Endodermal cell (in vitro differentiated cells): ENCODE data around the gene ANKS1B. TPM values are rescaled to one million over a fixed set of nuclear protein-coding genes. Genes with fewer than 3 reads are reported as not detected.

Experiments
- DNase-seq: peaks from one replicate; pipeline ENCODE4 v3.0.0-alpha.2; 2017
- H3K27ac ChIP-seq: 2 replicates; pipeline ENCODE4 v1.5.1; 2013; ENCODE audit warnings: mild to moderate bottlenecking, low read depth, low read length, moderate library complexity
- H3K27me3 ChIP-seq: 2 replicates; pipeline ENCODE4 v1.6.1; 2013; ENCODE audit warnings: mild to moderate bottlenecking, low read length, moderate library complexity; ENCODE audit not compliant: insufficient read depth, control insufficient read depth, poor library complexity, severe bottlenecking
- H3K36me3 ChIP-seq: 2 replicates; pipeline ENCODE4 v1.7.0; 2013; ENCODE audit warnings: mild to moderate bottlenecking, low read length, moderate library complexity; ENCODE audit not compliant: control insufficient read depth, insufficient read depth
- H3K4me1 ChIP-seq: one replicate; pipeline ENCODE4 v1.7.0; 2013; ENCODE audit warnings: low read length; ENCODE audit not compliant: control insufficient read depth, insufficient read depth
- H3K4me3 ChIP-seq: 2 replicates; pipeline ENCODE4 v1.5.1; 2013; ENCODE audit warnings: mild to moderate bottlenecking, low read length, moderate library complexity
- H3K9ac ChIP-seq: 2 replicates; pipeline ENCODE4 v1.6.1; 2013; ENCODE audit warnings: mild to moderate bottlenecking, low read length, moderate library complexity; ENCODE audit not compliant: poor library complexity, severe bottlenecking; ENCODE audit errors: extremely low read depth
- H3K9me3 ChIP-seq: 2 replicates; pipeline ENCODE4 v1.6.1; 2013; ENCODE audit warnings: mild to moderate bottlenecking, low read length, moderate library complexity; ENCODE audit not compliant: control insufficient read depth
- H3K27ac Mint-ChIP-seq: 2 replicates; pipeline ENCODE4 v1.8.0; 2020; ENCODE audit warnings: mixed read lengths
- H3K27me3 Mint-ChIP-seq: 2 replicates; pipeline ENCODE4 v1.8.0; 2021; ENCODE audit warnings: mild to moderate bottlenecking, mixed read lengths; ENCODE audit not compliant: insufficient read depth
- H3K36me3 Mint-ChIP-seq: 2 replicates; pipeline ENCODE4 v1.8.0; 2020; ENCODE audit warnings: low read depth, mixed read lengths
- H3K4me1 Mint-ChIP-seq: 2 replicates; pipeline ENCODE4 v1.8.0; 2020; ENCODE audit warnings: mixed read lengths
- H3K4me3 Mint-ChIP-seq: 2 replicates; pipeline ENCODE4 v1.8.0; 2020; ENCODE audit warnings: mild to moderate bottlenecking, moderate library complexity, mixed read lengths
- H3K9me3 Mint-ChIP-seq: 2 replicates; pipeline ENCODE4 v1.8.0; 2020; ENCODE audit warnings: mild to moderate bottlenecking, mixed read lengths
- CTCF ChIP-seq: fragments of 200-600 bp; sonication (generic); conservative IDR thresholded peaks from 2 replicates; pipeline ENCODE4 v1.5.0; 2021; ENCODE audit warnings: antibody characterized with exemption, mild to moderate bottlenecking
- WGBS, 2 experiments: methylation state at CpG; one replicate each; pipeline versions ENCODE4 v1.1.5 to v1.1.7; 2013; ENCODE audit warnings: missing lambda C conversion rate in 2 of 2, mixed read lengths in 1 of 2; ENCODE audit not compliant: insufficient coverage in 1 of 2, insufficient read length in 1 of 2; 5-methylcytosine and 5-hydroxymethylcytosine counted together
- total RNA-seq, 2 donors: library from RNA; stranded (reverse); fragmentation: NEBNext Ultra II Directional in 1 of 2; extraction: Animal tissue kit (Norgen Biotek cat#: 25700) in 1 of 2; gene quantifications; 2 replicates in 1 of 2; 3 replicates in 1 of 2; pipeline ENCODE4 v1.2.1, GENCODE V29; 2021

Gene ANKS1B
- total RNA-seq, 2 donors from 2014 or later: 28.5 to 65.8 TPM

DNA sequence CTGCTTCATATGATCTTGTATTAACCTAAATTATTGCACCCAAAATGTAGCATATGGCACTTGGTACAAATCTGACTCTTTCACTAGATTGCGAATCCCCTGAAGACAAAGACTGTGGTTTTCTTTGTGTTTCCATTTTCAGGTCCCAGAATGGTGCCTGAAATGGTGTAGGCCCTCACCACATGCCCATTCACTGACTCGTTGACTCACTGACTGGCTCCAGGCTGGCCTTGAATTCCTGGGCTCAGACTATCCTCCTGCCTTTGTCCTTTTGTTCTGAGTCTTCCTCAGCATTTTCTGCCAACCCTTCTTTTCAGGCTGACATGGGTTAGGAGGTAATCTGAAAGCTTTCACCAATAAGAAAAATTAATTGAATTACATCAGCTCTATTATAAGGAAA, 705.8 kb downstream of the ANKS1B start:
- H3K27ac ChIP-seq: no peak overlapping the region
- no peak overlapping the region for H3K9ac ChIP-seq
- H3K4me1 ChIP-seq: peaks cover 4% of the 10 kb centered on the region
- Mint-ChIP-seq H3K4me1 (no peaks in the 10 kb centered on the region), H3K9me3 (no peaks in the 10 kb centered on the region), H3K27ac (no peak overlapping the region), H3K27me3 (no peaks in the 10 kb centered on the region), H3K4me3 (no peak overlapping the region), H3K36me3 (no peaks in the 10 kb centered on the region)
- WGBS, 2 experiments: 70 to 82% methylated on average over 2 of the region's 2 CpGs
- no peak for TF ChIP-seq CTCF
- no peak overlapping the region for H3K4me3 ChIP-seq
- no peaks in the 10 kb centered on the region for H3K27me3 ChIP-seq
- no peaks in the 10 kb centered on the region for H3K36me3 ChIP-seq
- no peak for DNase-seq
- H3K9me3 ChIP-seq: peaks cover 17% of the 10 kb centered on the region

- Histone ChIP-seq H3K9ac (no peak overlapping the region), H3K36me3 (no peaks in the 10 kb centered on the region), H3K4me3 (no peak overlapping the region), H3K4me1 (peaks cover 4% of the 10 kb centered on the region), H3K9me3 (peaks cover 17% of the 10 kb centered on the region), H3K27me3 (no peaks in the 10 kb centered on the region), H3K27ac (no peak overlapping the region)
- WGBS, 2 experiments: 94 to 100% methylated on average over 3 to 5 of the region's 5 CpGs
- H3K4me3 Mint-ChIP-seq: no peak overlapping the region
- TF ChIP-seq CTCF: no peak
- H3K36me3 Mint-ChIP-seq: no peaks in the 10 kb centered on the region
- no peak for DNase-seq
- no peaks in the 10 kb centered on the region for H3K9me3 Mint-ChIP-seq
- H3K27me3 Mint-ChIP-seq: no peaks in the 10 kb centered on the region
- no peak overlapping the region for H3K27ac Mint-ChIP-seq
- H3K4me1 Mint-ChIP-seq: no peaks in the 10 kb centered on the region
Measured at GRCh38 chr12:99277591-99278379, 707.0 kb downstream of the ANKS1B start.

DNA sequence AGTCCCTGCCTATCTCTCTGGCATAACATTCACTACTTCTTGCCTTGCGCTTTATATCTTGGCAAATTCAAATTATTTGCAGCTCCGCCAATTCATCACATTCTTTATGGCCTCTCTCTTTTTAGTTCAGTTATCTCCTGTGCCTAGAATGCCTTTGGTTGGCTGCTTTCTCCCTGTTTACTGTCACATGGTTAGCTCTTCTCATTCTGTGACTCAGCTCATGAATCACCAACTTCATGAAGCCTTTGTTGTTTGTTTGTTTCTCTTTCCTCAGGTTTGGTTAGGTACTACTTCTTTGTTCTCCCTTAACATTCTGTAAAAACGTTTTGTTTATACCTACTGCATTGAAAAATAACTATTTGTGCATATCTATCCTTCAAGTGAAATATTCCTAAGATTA, 713.7 kb downstream of the ANKS1B start:
- Mint-ChIP-seq H3K36me3 (no peaks in the 10 kb centered on the region), H3K27me3 (no peaks in the 10 kb centered on the region), H3K4me3 (no peak overlapping the region), H3K27ac (no peak overlapping the region), H3K9me3 (peaks cover 5% of the 10 kb centered on the region), H3K4me1 (no peaks in the 10 kb centered on the region)
- Histone ChIP-seq H3K4me1 (no peaks in the 10 kb centered on the region), H3K9me3 (peaks cover 14% of the 10 kb centered on the region), H3K27ac (no peak overlapping the region), H3K4me3 (no peak overlapping the region), H3K27me3 (no peaks in the 10 kb centered on the region), H3K36me3 (no peaks in the 10 kb centered on the region), H3K9ac (no peak overlapping the region)
- 91 to 100% methylated on average over 2 of the region's 3 CpGs for WGBS, 2 experiments
- no peak for TF ChIP-seq CTCF
- no peak for DNase-seq
